ENCODE measurements around the gene CCSER1.
A peak's percentile ranks its signal among the peaks of the same experiment; 100 is the strongest.

Gene CCSER1

GRCh38 chr4:90274175-90274574 is 147.0 kb downstream of the CCSER1 start:
- Histone ChIP-seq H3K27ac (no peak overlapping the region), H3K36me3 (replicated peaks) (no peaks in the 10 kb centered on the region), H3K4me3 (ENCODE audit: low read depth, low read length) (no peak overlapping the region), H3K27me3 (replicated peaks) (no peaks in the 10 kb centered on the region)
- in situ Hi-C loops (cut with HindIII; ENCODE audit: low pct_ligation_motif_present, low sequenced_read_pairs), result no loop called here
- DNase-seq, result no peak
- no peak for TF ChIP-seq CTCF (IDR thresholded peaks at IDR 0.05; ENCODE audit: low read depth, low read length, missing control alignments)

GRCh38 chr4:90280954-90281353 is 153.8 kb downstream of the CCSER1 start:
- Histone ChIP-seq H3K4me3 (ENCODE audit: low read depth, low read length) (no peak overlapping the region), H3K27ac (no peak overlapping the region), H3K36me3 (replicated peaks) (no peaks in the 10 kb centered on the region), H3K27me3 (replicated peaks) (no peaks in the 10 kb centered on the region)
- in situ Hi-C loops (cut with HindIII; ENCODE audit: low pct_ligation_motif_present, low sequenced_read_pairs), result no loop called here
- no peak for TF ChIP-seq CTCF (IDR thresholded peaks at IDR 0.05; ENCODE audit: low read depth, low read length, missing control alignments)
- no peak for DNase-seq

- Histone ChIP-seq H3K36me3 (replicated peaks) (no peaks in the 10 kb centered on the region), H3K27me3 (replicated peaks) (no peaks in the 10 kb centered on the region), H3K4me3 (ENCODE audit: low read depth, low read length) (no peak overlapping the region), H3K27ac (no peak overlapping the region)
- in situ Hi-C loops (cut with HindIII; ENCODE audit: low pct_ligation_motif_present, low sequenced_read_pairs), result no loop called here
- no peak for DNase-seq
- TF ChIP-seq CTCF (IDR thresholded peaks at IDR 0.05; ENCODE audit: low read depth, low read length, missing control alignments), result no peak
Measured at GRCh38 chr4:90281541-90282355, 154.6 kb downstream of the CCSER1 start.

GRCh38 chr4:90290345-90290744 is 163.2 kb downstream of the CCSER1 start:
- no peak for TF ChIP-seq CTCF (IDR thresholded peaks at IDR 0.05; ENCODE audit: low read depth, low read length, missing control alignments)
- in situ Hi-C loops (cut with HindIII; ENCODE audit: low pct_ligation_motif_present, low sequenced_read_pairs), result no loop called here
- no peak for DNase-seq

GRCh38 chr4:90292438-90292837 is 165.2 kb downstream of the CCSER1 start:
- no peak for TF ChIP-seq CTCF (IDR thresholded peaks at IDR 0.05; ENCODE audit: low read depth, low read length, missing control alignments)
- Histone ChIP-seq H3K27ac (no peak overlapping the region), H3K4me3 (ENCODE audit: low read depth, low read length) (no peak overlapping the region), H3K27me3 (replicated peaks) (no peaks in the 10 kb centered on the region), H3K36me3 (replicated peaks) (no peaks in the 10 kb centered on the region)
- DNase-seq, result no peak
- in situ Hi-C loops (cut with HindIII; ENCODE audit: low pct_ligation_motif_present, low sequenced_read_pairs), result no loop called here

More at GRCh38 chr4:90290345-90290744, 163.2 kb downstream of the CCSER1 start:
- no peak overlapping the region for H3K4me3 ChIP-seq (ENCODE audit: low read depth, low read length)
- no peaks in the 10 kb centered on the region for H3K27me3 ChIP-seq (replicated peaks)
- H3K27ac ChIP-seq, result no peak overlapping the region
- H3K36me3 ChIP-seq (replicated peaks), result no peaks in the 10 kb centered on the region

- H3K27ac ChIP-seq, result no peak overlapping the region
- no peak overlapping the region for H3K4me3 ChIP-seq (ENCODE audit: low read depth, low read length)
- H3K36me3 ChIP-seq (replicated peaks), result no peaks in the 10 kb centered on the region
- H3K27me3 ChIP-seq (replicated peaks), result no peaks in the 10 kb centered on the region
- TF ChIP-seq CTCF (IDR thresholded peaks at IDR 0.05; ENCODE audit: low read depth, low read length, missing control alignments), result peak; percentile 33
- no peak for DNase-seq
- in situ Hi-C loops (cut with HindIII; ENCODE audit: low pct_ligation_motif_present, low sequenced_read_pairs), result no loop called here
Measured at GRCh38 chr4:90293320-90293719, 166.1 kb downstream of the CCSER1 start.

Measured in brain microvascular endothelial cell (primary cell).